Myocyte (in vitro differentiated cells): ENCODE results near the gene SLC43A1. TPM values are rescaled to one million over a fixed set of nuclear protein-coding genes. Genes with fewer than 3 reads are reported as not detected.

Experiments used
- DNase-seq: peaks from one replicate; pipeline ENCODE4 v3.0.0-alpha.2; 2012; ENCODE audit warnings: low read depth
- total RNA-seq: library from RNA; depleted of rRNA; stranded (reverse); fragments of >200 nt; gene quantifications from 2 replicates; pipeline ENCODE4 v1.2.3, GENCODE V29; 2014

The SLC43A1 gene
- total RNA-seq, 1 donor from 2014 or later: 9.1 TPM

- DNase-seq: no peak
These were observed 35.6 kb downstream of the SLC43A1 start for GRCh38 chr11:57479911-57480310.

GRCh38 chr11:57479021-57479663, 36.4 kb downstream of the SLC43A1 start:
- no peak for DNase-seq

GRCh38 chr11:57477507-57478189, 37.9 kb downstream of the SLC43A1 start:
- no peak for DNase-seq

- no peak for DNase-seq
These were observed 38.6 kb downstream of the SLC43A1 start for GRCh38 chr11:57476757-57477506.

GRCh38 chr11:57476047-57476756, 39.3 kb downstream of the SLC43A1 start:
- DNase-seq: no peak

- DNase-seq: no peak
These were observed 39.8 kb downstream of the SLC43A1 start for GRCh38 chr11:57475671-57476046.

- DNase-seq: no peak
These were observed 40.3 kb downstream of the SLC43A1 start for GRCh38 chr11:57475191-57475590.

- DNase-seq: no peak
These were observed 40.7 kb downstream of the SLC43A1 start for GRCh38 chr11:57474803-57475115.

GRCh38 chr11:57474017-57474802, 41.3 kb downstream of the SLC43A1 start:
- no peak for DNase-seq

GRCh38 chr11:57473285-57473841, 42.1 kb downstream of the SLC43A1 start:
- no peak for DNase-seq

- no peak for DNase-seq
These were observed 44.0 kb downstream of the SLC43A1 start for GRCh38 chr11:57471496-57471895.

GRCh38 chr11:57469268-57469667, 46.2 kb downstream of the SLC43A1 start:
- no peak for DNase-seq

- DNase-seq: no peak
These were observed 47.2 kb downstream of the SLC43A1 start for GRCh38 chr11:57468276-57468675.

GRCh38 chr11:57467508-57468157, 47.9 kb downstream of the SLC43A1 start:
- no peak for DNase-seq

GRCh38 chr11:57466680-57467079, 48.8 kb downstream of the SLC43A1 start:
- no peak for DNase-seq

GRCh38 chr11:57464539-57465181, 50.8 kb downstream of the SLC43A1 start:
- no peak for DNase-seq

GRCh38 chr11:57463671-57464538, 51.6 kb downstream of the SLC43A1 start:
- peak; percentile 82 for DNase-seq

- DNase-seq: no peak
These were observed 52.9 kb downstream of the SLC43A1 start for GRCh38 chr11:57462597-57462996.
